Caco-2 (cell line): ENCODE data around the gene RUNX1. TPM values are rescaled to one million over a fixed set of nuclear protein-coding genes. Genes with fewer than 3 reads are reported as not detected.

Experiments
- BruUV-seq: library from RNA; stranded (reverse); fragments of 400-500 nt; replicated peaks from 2 replicates; lab custom pipeline; 2021; lab: Mats Ljungman, UMichigan
- CTCF ChIA-PET: fragments of 300-600 bp; sonication (Branson Sonifier 250); formaldehyde crosslinking; loops from one replicate; lab custom pipeline; 2022; ENCODE audit warnings: antibody characterized with exemption; lab: Charles Lee
- POLR2A ChIA-PET: fragments of 300-600 bp; sonication (Branson Sonifier 250); formaldehyde crosslinking; loops from one replicate; lab custom pipeline; 2022; ENCODE audit warnings: antibody characterized with exemption; lab: Charles Lee
- DNase-seq, 2 experiments: peaks; one replicate each; pipeline versions ENCODE4 v3.0.0 to v3.0.0-alpha.2; 2020 to 2022
- H3K27me3 ChIP-seq: replicated peaks from 2 replicates; pipeline ENCODE4 v1.6.0; 2011; ENCODE audit warnings: low read length; ENCODE audit not compliant: control insufficient read depth, insufficient read depth
- H3K36me3 ChIP-seq: 2 replicates; pipeline ENCODE4 v1.5.1; 2011; ENCODE audit warnings: low read length; ENCODE audit not compliant: control insufficient read depth, insufficient read depth
- H3K4me1 ChIP-seq: fragments of 250-450 bp; sonication (Bioruptor Pico); 2 replicates; pipeline ENCODE4 v1.5.1; 2020; ENCODE audit warnings: mild to moderate bottlenecking
- H3K4me3 ChIP-seq: 2 replicates; pipeline ENCODE4 v1.5.1; 2011; ENCODE audit warnings: low read depth, mild to moderate bottlenecking, control low read depth, low read length
- H3K9me3 ChIP-seq: fragments of 250-450 bp; sonication (Bioruptor Pico); 2 replicates; pipeline ENCODE4 v1.5.1; 2020; ENCODE audit warnings: mild to moderate bottlenecking, moderate library complexity
- H3K27ac Mint-ChIP-seq: one replicate; pipeline ENCODE4 v1.8.0; 2022; ENCODE audit warnings: mixed read lengths; ENCODE audit not compliant: unreplicated experiment
- H3K27me3 Mint-ChIP-seq: one replicate; pipeline ENCODE4 v1.8.0; 2022; ENCODE audit warnings: mixed read lengths; ENCODE audit not compliant: insufficient read depth, unreplicated experiment
- H3K36me3 Mint-ChIP-seq: one replicate; pipeline ENCODE4 v1.8.0; 2022; ENCODE audit warnings: mild to moderate bottlenecking, mixed read lengths; ENCODE audit not compliant: insufficient read depth, unreplicated experiment
- H3K4me1 Mint-ChIP-seq: one replicate; pipeline ENCODE4 v1.8.0; 2022; ENCODE audit warnings: low read depth, mixed read lengths; ENCODE audit not compliant: unreplicated experiment
- H3K4me3 Mint-ChIP-seq: one replicate; pipeline ENCODE4 v1.8.0; 2022; ENCODE audit warnings: mild to moderate bottlenecking, moderate library complexity, mixed read lengths; ENCODE audit not compliant: unreplicated experiment
- H3K9me3 Mint-ChIP-seq: one replicate; pipeline ENCODE4 v1.8.0; 2022; ENCODE audit warnings: mixed read lengths; ENCODE audit not compliant: unreplicated experiment
- CTCF ChIP-seq, 2 experiments: fragments of 200-600 bp in 1 of 2; IDR thresholded peaks; 1 replicate in 1 of 2; 2 replicates in 1 of 2; pipeline versions ENCODE4 v1.5.1 to v1.8.0; 2011 to 2022; ENCODE audit warnings: antibody characterized with exemption in 1 of 2, control low read depth in 1 of 2, inconsistent platforms in 1 of 2, low read depth in 1 of 2, low read length in 1 of 2, mild to moderate bottlenecking in 1 of 2, moderate library complexity in 1 of 2; ENCODE audit not compliant: insufficient read depth in 1 of 2, severe bottlenecking in 1 of 2, unreplicated experiment in 1 of 2
- intact Hi-C: fragments of 100-400 bp; cut with micrococcal nuclease; formaldehyde crosslinking; loops from one replicate; pipeline ENCODE4 v1.10.0; 2022; ENCODE audit not compliant: unreplicated experiment
- total RNA-seq: library from RNA; stranded (reverse); gene quantifications from 2 replicates; pipeline ENCODE4 v1.2.3, GENCODE V29; 2022

The RUNX1 gene
- total RNA-seq, 1 experiment from 2014 or later = 11.7 TPM

GRCh38 chr21:34998176-34998575 lies 50.9 kb downstream of the RUNX1 start:
- no peaks in the 10 kb centered on the region for H3K4me1 Mint-ChIP-seq
- no peaks in the 10 kb centered on the region for H3K27me3 ChIP-seq
- intact Hi-C loops = no loop called here
- ChIA-PET POLR2A (no interaction called here), CTCF (no interaction called here)
- no peak overlapping the region for H3K27ac Mint-ChIP-seq
- peaks cover 13% of the 10 kb centered on the region for H3K9me3 Mint-ChIP-seq
- H3K27me3 Mint-ChIP-seq = no peaks in the 10 kb centered on the region
- H3K4me3 Mint-ChIP-seq = no peak overlapping the region
- DNase-seq = no peak
- BruUV-seq = no TSS peak
- H3K4me1 ChIP-seq = no peaks in the 10 kb centered on the region
- TF ChIP-seq CTCF (IDR thresholded peaks at IDR 0.05; ENCODE audit: insufficient read depth in 1 of 2, low read depth in 1 of 2, low read length in 1 of 2, severe bottlenecking in 1 of 2, unreplicated experiment in 1 of 2) = no peak
- no peak overlapping the region for H3K4me3 ChIP-seq
- H3K9me3 ChIP-seq = no peaks in the 10 kb centered on the region
- H3K36me3 ChIP-seq = no peaks in the 10 kb centered on the region
- no peaks in the 10 kb centered on the region for H3K36me3 Mint-ChIP-seq

- no peak for TF ChIP-seq CTCF (IDR thresholded peaks at IDR 0.05; ENCODE audit: insufficient read depth in 1 of 2, low read depth in 1 of 2, low read length in 1 of 2, severe bottlenecking in 1 of 2, unreplicated experiment in 1 of 2)
- no peak for DNase-seq
- Histone ChIP-seq H3K9me3 (no peaks in the 10 kb centered on the region), H3K36me3 (no peaks in the 10 kb centered on the region), H3K4me3 (no peak overlapping the region), H3K27me3 (no peaks in the 10 kb centered on the region), H3K4me1 (no peaks in the 10 kb centered on the region)
- POLR2A ChIA-PET = no interaction called here
- CTCF ChIA-PET = no interaction called here
- H3K27me3 Mint-ChIP-seq = no peaks in the 10 kb centered on the region
- peaks cover 13% of the 10 kb centered on the region for H3K9me3 Mint-ChIP-seq
- no peaks in the 10 kb centered on the region for H3K4me1 Mint-ChIP-seq
- H3K4me3 Mint-ChIP-seq = no peak overlapping the region
- no TSS peak for BruUV-seq
- no peak overlapping the region for H3K27ac Mint-ChIP-seq
- no peaks in the 10 kb centered on the region for H3K36me3 Mint-ChIP-seq
- intact Hi-C loops = no loop called here
These were observed 51.8 kb downstream of the RUNX1 start for GRCh38 chr21:34997294-34997693.

- no peaks in the 10 kb centered on the region for H3K36me3 ChIP-seq
- Mint-ChIP-seq H3K36me3 (no peaks in the 10 kb centered on the region), H3K4me3 (no peak overlapping the region), H3K27me3 (no peaks in the 10 kb centered on the region), H3K9me3 (peaks cover 13% of the 10 kb centered on the region), H3K4me1 (no peaks in the 10 kb centered on the region), H3K27ac (no peak overlapping the region)
- no peaks in the 10 kb centered on the region for H3K27me3 ChIP-seq
- intact Hi-C loops = no loop called here
- POLR2A ChIA-PET = no interaction called here
- H3K4me1 ChIP-seq = no peaks in the 10 kb centered on the region
- no peak overlapping the region for H3K4me3 ChIP-seq
- no peak for TF ChIP-seq CTCF (IDR thresholded peaks at IDR 0.05; ENCODE audit: insufficient read depth in 1 of 2, low read depth in 1 of 2, low read length in 1 of 2, severe bottlenecking in 1 of 2, unreplicated experiment in 1 of 2)
- CTCF ChIA-PET = no interaction called here
- no peak for DNase-seq
- BruUV-seq = no TSS peak
- no peaks in the 10 kb centered on the region for H3K9me3 ChIP-seq
These were observed 52.6 kb downstream of the RUNX1 start for GRCh38 chr21:34996304-34997101.
